Hepatocyte (in vitro differentiated cells): Measurements from ENCODE around the gene SHISAL2A.

Experiments used
- CTCF ChIP-seq: fragments of 200-600 bp; sonication (generic); IDR thresholded peaks from 2 replicates; pipeline ENCODE4 v1.5.1; 2016; ENCODE audit warnings: antibody characterized with exemption, mild to moderate bottlenecking; ENCODE audit not compliant: poor library complexity
- EZH2 ChIP-seq: fragments of 200-600 bp; sonication (generic); IDR thresholded peaks from 2 replicates; pipeline ENCODE4 v1.6.1; 2016; ENCODE audit warnings: antibody characterized with exemption, mild to moderate bottlenecking, borderline replicate concordance
- EZH2phosphoT487 ChIP-seq: fragments of 200-600 bp; sonication (generic); IDR thresholded peaks from one replicate; pipeline ENCODE4 v1.6.1; 2018; ENCODE audit warnings: antibody characterized with exemption, mild to moderate bottlenecking, low read depth, moderate library complexity; ENCODE audit not compliant: unreplicated experiment, severe bottlenecking

GRCh38 chr1:52680353-52680752 is 47.4 kb downstream of the SHISAL2A start:
- TF ChIP-seq CTCF (no peak), EZH2phosphoT487 (no peak), EZH2 (no peak)
